Panc1 (cell line): ENCODE results near the gene MAGOH. TPM values are rescaled to one million over a fixed set of nuclear protein-coding genes. Genes with fewer than 3 reads are reported as not detected.

Source experiments
- ATAC-seq: fragments of 200-7000 bp; cut with Tn5 transposase; 2 replicates; pipeline ENCODE4 v1.9.1; 2020; ENCODE audit warnings: mild to moderate bottlenecking, moderate library complexity
- Bru-seq: library from RNA; stranded (reverse); fragments of 400-500 nt; gene quantifications from one replicate; lab custom pipeline; 2021; lab: Mats Ljungman, UMichigan
- BruChase-seq, 2 experiments: library from RNA; stranded (reverse); fragments of 400-500 nt; gene quantifications; one replicate each; lab custom pipeline; 2021; lab: Mats Ljungman, UMichigan
- BruUV-seq: library from RNA; stranded (reverse); fragments of 400-500 nt; replicated peaks from 2 replicates; lab custom pipeline; 2021; lab: Mats Ljungman, UMichigan
- CTCF ChIA-PET: fragments of 300-600 bp; sonication (Branson Sonifier 250); formaldehyde crosslinking; loops from one replicate; lab custom pipeline; 2022; ENCODE audit warnings: antibody characterized with exemption; lab: Charles Lee
- POLR2A ChIA-PET: fragments of 300-600 bp; sonication (Branson Sonifier 250); formaldehyde crosslinking; loops from one replicate; lab custom pipeline; 2022; ENCODE audit warnings: antibody characterized with exemption; lab: Charles Lee
- DNase-seq: peaks from one replicate; pipeline ENCODE4 v3.0.0-alpha.2; 2010; ENCODE audit warnings: low read depth, low spot score
- H3K27ac ChIP-seq: 2 replicates; pipeline ENCODE4 v1.5.1; 2011; ENCODE audit warnings: mild to moderate bottlenecking, low read length, inconsistent platforms
- H3K27me3 ChIP-seq: fragments of 200-500 bp; sonication (Bioruptor generic); 2 replicates; pipeline ENCODE4 v1.6.0; 2014; ENCODE audit warnings: low read length, inconsistent platforms; ENCODE audit not compliant: control insufficient read depth, insufficient read depth
- H3K36me3 ChIP-seq: fragments of 200-500 bp; sonication (Bioruptor generic); 2 replicates; pipeline ENCODE4 v1.5.1; 2014; ENCODE audit warnings: inconsistent platforms, mild to moderate bottlenecking, low read length, moderate library complexity; ENCODE audit not compliant: control insufficient read depth, insufficient read depth
- H3K4me1 ChIP-seq: 2 replicates; pipeline ENCODE4 v1.5.1; 2011; ENCODE audit warnings: inconsistent platforms, mild to moderate bottlenecking, low read length, moderate library complexity; ENCODE audit not compliant: control insufficient read depth, insufficient read depth
- H3K4me3 ChIP-seq, 2 experiments: 2 replicates each; pipeline ENCODE4 v1.5.1; 2011 to 2012; ENCODE audit warnings: low read depth in 2 of 2, low read length in 2 of 2, mild to moderate bottlenecking in 2 of 2, inconsistent platforms in 1 of 2, moderate library complexity in 1 of 2
- H3K9me3 ChIP-seq: fragments of 200-500 bp; sonication (Bioruptor generic); 2 replicates; pipeline ENCODE4 v1.5.1; 2014; ENCODE audit warnings: low read depth, mild to moderate bottlenecking, inconsistent platforms, low read length, moderate library complexity; ENCODE audit not compliant: control insufficient read depth, insufficient read depth
- POLR2AphosphoS5 ChIP-seq: IDR thresholded peaks from 2 replicates; pipeline ENCODE4 v1.6.1; 2012; ENCODE audit warnings: mild to moderate bottlenecking, low read depth, low read length, moderate library complexity
- SIN3A ChIP-seq: IDR thresholded peaks from 2 replicates; pipeline ENCODE4 v1.6.1; 2012; ENCODE audit warnings: low read depth, mild to moderate bottlenecking, low read length, moderate library complexity, borderline replicate concordance; ENCODE audit not compliant: insufficient read depth
- TCF7L2 ChIP-seq: IDR thresholded peaks from 2 replicates; pipeline ENCODE4 v1.6.1; 2011; ENCODE audit warnings: mild to moderate bottlenecking, low read depth, low read length, inconsistent platforms
- in situ Hi-C: cut with HindIII; loops from 2 replicates; pipeline ENCODE4 v1.10.0; 2016; ENCODE audit warnings: low sequenced_read_pairs, low pct_unique_long_range_greater_than_20kb
- intact Hi-C: fragments of 100-400 bp; cut with micrococcal nuclease; formaldehyde crosslinking; loops from one replicate; pipeline ENCODE4 v1.10.0; 2022; ENCODE audit not compliant: unreplicated experiment
- long read RNA-seq: library from polyadenylated mRNA; unstranded; transcript quantifications from one replicate; pipeline ENCODE4 v2.0.0, GENCODE V29; 2021; ENCODE audit not compliant: unreplicated experiment
- polyA plus RNA-seq: library from polyadenylated mRNA; unstranded; fragments of >200 nt; gene quantifications from one replicate; pipeline ENCODE4 v1.2.1, GENCODE V29; 2012; ENCODE audit warnings: missing spikeins; ENCODE audit not compliant: insufficient read length
- total RNA-seq: library from RNA; stranded (reverse); gene quantifications from one replicate; pipeline ENCODE4 v1.2.1, GENCODE V29; 2021; ENCODE audit not compliant: unreplicated experiment
- TF ChIP-seq, protein P1 (sequence below): fragments of 450-650 bp; IDR thresholded peaks from 2 replicates; pipeline ENCODE4 v1.5.1; 2017; ENCODE audit warnings: mild to moderate bottlenecking
- TF ChIP-seq, protein P2 (sequence below), 2 experiments: IDR thresholded peaks; 2 replicates each; pipeline ENCODE4 v1.6.1; 2011 to 2012; ENCODE audit warnings: low read depth in 2 of 2, control low read depth in 1 of 2, low read length in 1 of 2, mild to moderate bottlenecking in 1 of 2, moderate library complexity in 1 of 2; ENCODE audit not compliant: insufficient read depth in 1 of 2

The MAGOH gene
- 63.8 TPM for total RNA-seq
- polyA plus RNA-seq: 66.0 TPM
- Bru-seq, nascent RNA: percentile 88 among the genes with signal in this experiment
- percentile 82 among the genes with signal in this experiment for BruChase-seq, experiment 1, labeled RNA remaining after a 2-hour chase
- percentile 87 among the genes with signal in this experiment for BruChase-seq, experiment 2, labeled RNA remaining after a 6-hour chase
- long read RNA-seq, transcript MAGOH-202 (5 exons, 756 nt): major isoform, 16 of 23 reads
- long read RNA-seq, partial matches to known transcripts: 0 of 23 reads
- long read RNA-seq, other reads (novel, unspliced or antisense): 6 of 23 reads

DNA sequence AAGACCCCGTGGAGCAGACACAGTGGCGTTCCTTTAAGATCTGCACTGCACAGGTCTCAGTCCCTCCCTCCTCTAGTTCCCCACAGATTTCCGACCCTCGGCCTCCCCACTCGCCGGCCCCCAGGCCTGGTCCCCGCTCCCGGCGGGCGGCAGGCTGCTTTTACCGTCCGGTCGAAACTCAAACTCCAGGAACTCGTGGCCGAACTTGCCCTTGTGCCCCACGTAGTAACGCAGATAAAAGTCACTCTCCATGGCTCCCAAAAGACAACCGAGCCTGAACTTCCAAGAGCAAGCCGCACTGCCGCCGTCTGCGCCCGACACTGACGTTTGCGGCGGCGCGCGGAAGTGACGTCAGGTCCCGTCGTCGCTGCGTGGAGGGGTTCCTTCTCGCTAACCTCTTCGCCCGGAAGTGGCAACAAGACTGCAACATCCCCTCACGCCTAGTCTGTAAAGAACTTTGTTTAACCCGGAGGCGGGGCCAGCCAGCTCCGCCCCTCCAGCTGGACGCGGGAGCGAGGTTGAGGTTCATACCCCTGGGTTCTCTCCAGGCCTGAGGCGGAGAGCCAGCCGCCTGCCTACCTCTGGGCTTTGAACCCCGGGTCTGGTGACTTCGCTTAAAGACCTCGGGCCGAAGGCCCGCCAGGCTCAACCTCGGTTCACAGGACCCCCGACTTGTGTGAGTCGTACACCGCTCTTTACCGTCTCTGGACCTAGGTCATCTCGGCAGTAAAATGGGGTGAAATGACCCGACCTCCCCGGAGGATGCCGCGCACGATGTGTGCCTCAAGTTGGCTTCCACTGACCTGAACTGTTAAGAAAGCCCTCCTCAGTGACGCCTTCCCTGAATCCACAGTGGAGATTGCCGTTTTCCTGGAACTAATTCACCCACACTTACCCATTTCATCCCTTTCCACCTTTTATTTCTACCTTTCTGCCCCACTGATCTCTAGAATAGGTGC lies at the start of gene MAGOH:
MAGOH (minus strand) TSS at position 322 of the 959 bp plus-strand sequence; CDS start at position 252, 70 bp downstream.
- peak; percentile 96 for TF ChIP-seq TCF7L2
- TF ChIP-seq POLR2AphosphoS5: peak; percentile 90
- peak; percentile 77; the same call in 1 of the 2 replicates for TF ChIP-seq SIN3A
- TF ChIP-seq, protein P1, sequence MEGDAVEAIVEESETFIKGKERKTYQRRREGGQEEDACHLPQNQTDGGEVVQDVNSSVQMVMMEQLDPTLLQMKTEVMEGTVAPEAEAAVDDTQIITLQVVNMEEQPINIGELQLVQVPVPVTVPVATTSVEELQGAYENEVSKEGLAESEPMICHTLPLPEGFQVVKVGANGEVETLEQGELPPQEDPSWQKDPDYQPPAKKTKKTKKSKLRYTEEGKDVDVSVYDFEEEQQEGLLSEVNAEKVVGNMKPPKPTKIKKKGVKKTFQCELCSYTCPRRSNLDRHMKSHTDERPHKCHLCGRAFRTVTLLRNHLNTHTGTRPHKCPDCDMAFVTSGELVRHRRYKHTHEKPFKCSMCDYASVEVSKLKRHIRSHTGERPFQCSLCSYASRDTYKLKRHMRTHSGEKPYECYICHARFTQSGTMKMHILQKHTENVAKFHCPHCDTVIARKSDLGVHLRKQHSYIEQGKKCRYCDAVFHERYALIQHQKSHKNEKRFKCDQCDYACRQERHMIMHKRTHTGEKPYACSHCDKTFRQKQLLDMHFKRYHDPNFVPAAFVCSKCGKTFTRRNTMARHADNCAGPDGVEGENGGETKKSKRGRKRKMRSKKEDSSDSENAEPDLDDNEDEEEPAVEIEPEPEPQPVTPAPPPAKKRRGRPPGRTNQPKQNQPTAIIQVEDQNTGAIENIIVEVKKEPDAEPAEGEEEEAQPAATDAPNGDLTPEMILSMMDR: no peak
- TF ChIP-seq, protein P2, sequence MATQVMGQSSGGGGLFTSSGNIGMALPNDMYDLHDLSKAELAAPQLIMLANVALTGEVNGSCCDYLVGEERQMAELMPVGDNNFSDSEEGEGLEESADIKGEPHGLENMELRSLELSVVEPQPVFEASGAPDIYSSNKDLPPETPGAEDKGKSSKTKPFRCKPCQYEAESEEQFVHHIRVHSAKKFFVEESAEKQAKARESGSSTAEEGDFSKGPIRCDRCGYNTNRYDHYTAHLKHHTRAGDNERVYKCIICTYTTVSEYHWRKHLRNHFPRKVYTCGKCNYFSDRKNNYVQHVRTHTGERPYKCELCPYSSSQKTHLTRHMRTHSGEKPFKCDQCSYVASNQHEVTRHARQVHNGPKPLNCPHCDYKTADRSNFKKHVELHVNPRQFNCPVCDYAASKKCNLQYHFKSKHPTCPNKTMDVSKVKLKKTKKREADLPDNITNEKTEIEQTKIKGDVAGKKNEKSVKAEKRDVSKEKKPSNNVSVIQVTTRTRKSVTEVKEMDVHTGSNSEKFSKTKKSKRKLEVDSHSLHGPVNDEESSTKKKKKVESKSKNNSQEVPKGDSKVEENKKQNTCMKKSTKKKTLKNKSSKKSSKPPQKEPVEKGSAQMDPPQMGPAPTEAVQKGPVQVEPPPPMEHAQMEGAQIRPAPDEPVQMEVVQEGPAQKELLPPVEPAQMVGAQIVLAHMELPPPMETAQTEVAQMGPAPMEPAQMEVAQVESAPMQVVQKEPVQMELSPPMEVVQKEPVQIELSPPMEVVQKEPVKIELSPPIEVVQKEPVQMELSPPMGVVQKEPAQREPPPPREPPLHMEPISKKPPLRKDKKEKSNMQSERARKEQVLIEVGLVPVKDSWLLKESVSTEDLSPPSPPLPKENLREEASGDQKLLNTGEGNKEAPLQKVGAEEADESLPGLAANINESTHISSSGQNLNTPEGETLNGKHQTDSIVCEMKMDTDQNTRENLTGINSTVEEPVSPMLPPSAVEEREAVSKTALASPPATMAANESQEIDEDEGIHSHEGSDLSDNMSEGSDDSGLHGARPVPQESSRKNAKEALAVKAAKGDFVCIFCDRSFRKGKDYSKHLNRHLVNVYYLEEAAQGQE (IDR thresholded peaks at IDR 0.05; ENCODE audit: insufficient read depth in 1 of 2, low read depth in 2 of 2, low read length in 1 of 2): peak in 1 of 2 experiments; percentile 66; a peak in 1 of 4 replicates
- intact Hi-C loops (no loop called here), in situ Hi-C loops (no loop called here)
- peaks cover 8% of the 10 kb centered on the region; the same call in 1 of the 2 replicates for H3K36me3 ChIP-seq
- H3K27me3 ChIP-seq: no peaks in the 10 kb centered on the region
- peak; percentile 99 for ATAC-seq
- no peaks in the 10 kb centered on the region for H3K9me3 ChIP-seq
- peak within 1 kb of the TSS; percentile 82 to 83 for H3K4me3 ChIP-seq
- CTCF ChIA-PET: no interaction called here
- POLR2A ChIA-PET: interaction anchor here (0.7 kb wide), 1 partner anchor 258 kb away, joined by 13 read pairs; no protein-coding TSS in a partner anchor
- peak within 1 kb of the TSS; percentile 95 for H3K27ac ChIP-seq
- H3K4me1 ChIP-seq: peaks cover 16% of the 10 kb centered on the region
- BruUV-seq: TSS peak; percentile 98
- DNase-seq: peak; percentile 82

DNA sequence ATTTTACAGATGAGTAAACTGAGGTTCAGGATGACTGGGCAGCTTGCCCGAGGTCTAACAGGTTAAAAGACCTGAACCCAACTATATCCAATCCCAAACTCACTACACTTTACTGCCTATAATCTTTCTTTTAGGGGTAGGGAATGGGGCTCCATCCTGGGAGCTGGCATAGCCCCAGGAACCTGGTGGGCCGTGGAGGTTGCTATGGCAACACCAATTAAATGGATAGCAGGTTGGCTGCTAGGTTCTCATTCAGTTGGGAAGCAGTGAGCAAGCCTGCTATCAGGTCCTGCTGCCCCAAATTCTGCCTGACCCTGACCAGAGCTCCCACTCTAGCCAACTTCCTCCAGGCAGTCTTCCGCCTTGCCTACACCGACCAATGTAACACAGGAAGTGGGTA lies 48.6 kb upstream of the MAGOH start:
- no peaks in the 10 kb centered on the region for H3K4me1 ChIP-seq
- ATAC-seq (no peak), DNase-seq (no peak)
- BruUV-seq: no TSS peak
- CTCF ChIA-PET: no interaction called here
- H3K27ac ChIP-seq: no peak overlapping the region
- no peak for TF ChIP-seq SIN3A
- TF ChIP-seq, protein P1: no peak
- TF ChIP-seq POLR2AphosphoS5: no peak
- TF ChIP-seq, protein P2 (IDR thresholded peaks at IDR 0.05; ENCODE audit: insufficient read depth in 1 of 2, low read depth in 2 of 2, low read length in 1 of 2): no peak
- TF ChIP-seq TCF7L2: no peak
- H3K36me3 ChIP-seq: no peaks in the 10 kb centered on the region
- POLR2A ChIA-PET: interaction anchor here (0.6 kb wide), 1 partner anchor 63 kb away, joined by 3 read pairs; no protein-coding TSS in a partner anchor
- in situ Hi-C loops (no loop called here), intact Hi-C loops (no loop called here)
- H3K27me3 ChIP-seq: no peaks in the 10 kb centered on the region
- H3K9me3 ChIP-seq: no peaks in the 10 kb centered on the region
- H3K4me3 ChIP-seq: no peak overlapping the region
